Measurements from ENCODE around the gene C1orf232.

DNA sequence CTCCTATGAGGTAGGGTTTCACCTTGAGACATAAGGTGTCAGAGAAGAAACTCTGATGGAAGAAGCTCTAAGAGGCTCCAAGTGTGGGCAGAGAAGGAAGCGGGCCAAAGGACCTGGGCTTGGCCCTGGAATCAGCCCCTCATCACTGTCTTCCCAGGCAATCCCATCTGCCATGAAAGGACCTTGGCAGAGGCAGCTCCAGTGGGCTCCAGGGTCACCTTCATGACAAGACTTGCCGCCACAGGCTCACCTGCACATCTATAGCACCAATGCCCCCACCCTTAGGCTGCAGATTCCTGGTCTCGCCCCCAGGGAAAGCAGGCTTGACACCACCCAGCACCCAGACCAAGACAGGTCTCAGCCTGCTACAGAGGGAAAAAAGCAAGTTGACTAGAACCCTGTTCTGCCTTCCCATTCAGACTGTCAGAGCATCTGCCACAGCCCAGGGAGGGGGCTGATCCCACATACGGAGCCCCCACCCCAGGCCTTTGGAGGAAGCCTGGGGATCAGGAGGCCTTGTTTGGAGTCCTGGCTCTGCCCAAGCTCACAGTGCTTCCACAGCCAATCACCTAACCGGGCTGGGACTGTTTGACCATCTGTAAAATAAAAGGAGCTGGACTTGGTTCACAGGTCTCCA, 10.4 kb downstream of the C1orf232 start:
- TF ChIP-seq, protein P1, sequence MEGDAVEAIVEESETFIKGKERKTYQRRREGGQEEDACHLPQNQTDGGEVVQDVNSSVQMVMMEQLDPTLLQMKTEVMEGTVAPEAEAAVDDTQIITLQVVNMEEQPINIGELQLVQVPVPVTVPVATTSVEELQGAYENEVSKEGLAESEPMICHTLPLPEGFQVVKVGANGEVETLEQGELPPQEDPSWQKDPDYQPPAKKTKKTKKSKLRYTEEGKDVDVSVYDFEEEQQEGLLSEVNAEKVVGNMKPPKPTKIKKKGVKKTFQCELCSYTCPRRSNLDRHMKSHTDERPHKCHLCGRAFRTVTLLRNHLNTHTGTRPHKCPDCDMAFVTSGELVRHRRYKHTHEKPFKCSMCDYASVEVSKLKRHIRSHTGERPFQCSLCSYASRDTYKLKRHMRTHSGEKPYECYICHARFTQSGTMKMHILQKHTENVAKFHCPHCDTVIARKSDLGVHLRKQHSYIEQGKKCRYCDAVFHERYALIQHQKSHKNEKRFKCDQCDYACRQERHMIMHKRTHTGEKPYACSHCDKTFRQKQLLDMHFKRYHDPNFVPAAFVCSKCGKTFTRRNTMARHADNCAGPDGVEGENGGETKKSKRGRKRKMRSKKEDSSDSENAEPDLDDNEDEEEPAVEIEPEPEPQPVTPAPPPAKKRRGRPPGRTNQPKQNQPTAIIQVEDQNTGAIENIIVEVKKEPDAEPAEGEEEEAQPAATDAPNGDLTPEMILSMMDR (IDR thresholded peaks at IDR 0.05) = no peak
- TF ChIP-seq POLR2A (IDR thresholded peaks at IDR 0.05) = no peak

All from testis (tissue), 2 donors.